OCI-LY3 (cell line): ENCODE measurements around the gene SMYD3.

ENCODE experiments used
- H2AFZ ChIP-seq: fragments of 200-600, 300-600 bp; shearing (Covaris generic); 2 replicates; pipeline ENCODE4 v1.6.0; 2014; ENCODE audit warnings: antibody characterized with exemption, low read depth, low read length
- H3K27ac ChIP-seq: fragments of 200-600, 300-600 bp; sonication (generic); 2 replicates; pipeline ENCODE4 v1.5.1; 2014; ENCODE audit warnings: mild to moderate bottlenecking, low read length, moderate library complexity, mixed read lengths
- H3K27me3 ChIP-seq: fragments of 200-600, 300-600 bp; sonication (generic); 2 replicates; pipeline ENCODE4 v1.6.1; 2014; ENCODE audit warnings: low read depth, low read length, mixed read lengths
- H3K36me3 ChIP-seq: fragments of 200-600, 300-600 bp; sonication (generic); replicated peaks from 2 replicates; pipeline ENCODE3; 2014; ENCODE audit warnings: low read depth, low read length, mixed read lengths
- H3K4me1 ChIP-seq: fragments of 300-600, 200-600 bp; sonication (generic); 2 replicates; pipeline ENCODE4 v1.6.1; 2014; ENCODE audit warnings: low read length, mixed read lengths
- H3K4me2 ChIP-seq: fragments of 200-600, 300-600 bp; sonication (generic); 2 replicates; pipeline ENCODE4 v1.6.1; 2014; ENCODE audit warnings: low read length, mixed read lengths
- H3K4me3 ChIP-seq: fragments of 300-600, 200-600 bp; sonication (generic); 2 replicates; pipeline ENCODE4 v1.5.1; 2014; ENCODE audit warnings: antibody characterized with exemption, mild to moderate bottlenecking, low read length, moderate library complexity
- H3K79me2 ChIP-seq: fragments of 300-600, 200-600 bp; shearing (Covaris generic); 2 replicates; pipeline ENCODE4 v1.6.1; 2014; ENCODE audit warnings: mild to moderate bottlenecking, low read length, mixed read lengths
- H3K9ac ChIP-seq: fragments of 300-600, 200-600 bp; shearing (Covaris generic); 2 replicates; pipeline ENCODE4 v1.6.0; 2014; ENCODE audit warnings: mild to moderate bottlenecking, low read length, moderate library complexity
- H3K9me3 ChIP-seq: fragments of 200-600, 300-600 bp; shearing (Covaris generic); 2 replicates; pipeline ENCODE4 v1.6.1; 2014; ENCODE audit warnings: low read length, mixed read lengths; ENCODE audit not compliant: insufficient read depth
- H4K20me1 ChIP-seq: fragments of 200-600, 300-600 bp; sonication (generic); 2 replicates; pipeline ENCODE4 v1.6.1; 2016; ENCODE audit warnings: low read length, mixed read lengths; ENCODE audit not compliant: insufficient read depth
- EZH2phosphoT487 ChIP-seq: fragments of 200-600 bp; shearing (Covaris generic); IDR thresholded peaks from 2 replicates; pipeline ENCODE4 v1.6.1; 2018; ENCODE audit warnings: antibody characterized with exemption, mixed run types, low read depth
- TF ChIP-seq, protein P1 (sequence below): fragments of 200-600, 300-600 bp; sonication (generic); IDR thresholded peaks from 2 replicates; pipeline ENCODE4 v1.5.1; 2014; ENCODE audit warnings: antibody characterized with exemption, low read length, low read depth

SMYD3 gene

DNA sequence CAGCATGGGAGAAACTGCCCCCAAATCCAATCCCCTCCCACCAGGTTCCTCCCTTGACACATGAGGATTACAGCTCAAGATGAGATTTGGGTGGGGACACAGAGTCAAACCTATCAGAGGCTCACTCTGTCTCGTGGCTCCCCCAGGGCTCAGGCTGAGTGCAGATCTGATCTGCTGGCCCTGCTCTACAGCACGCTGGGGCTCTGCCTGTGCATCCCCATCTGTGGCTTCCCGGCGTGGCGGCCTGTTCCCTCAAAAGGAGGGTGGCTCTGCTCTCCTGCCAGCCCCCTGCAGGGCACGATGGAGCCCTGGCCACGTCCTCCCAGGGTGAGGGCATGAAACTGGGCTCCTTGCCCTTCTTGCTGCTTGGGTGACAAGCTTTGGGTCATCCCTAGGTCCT is 19.8 kb upstream of the SMYD3 start:
- Histone ChIP-seq H2AFZ (peak overlapping the region; percentile 39; the same call in 1 of the 2 replicates), H3K79me2 (no peaks in the 10 kb centered on the region), H3K27ac (no peak overlapping the region), H3K4me2 (no peak overlapping the region), H3K36me3 (no peaks in the 10 kb centered on the region), H3K27me3 (no peaks in the 10 kb centered on the region), H3K4me3 (no peak overlapping the region), H3K4me1 (0 out of 2 replicates have a peak, but pooled peaks cover 4% of the 10 kb centered on the region), H3K9me3 (peaks cover 3% of the 10 kb centered on the region; the same call in 1 of the 2 replicates), H3K9ac (no peak overlapping the region), H4K20me1 (no peaks in the 10 kb centered on the region)
- TF ChIP-seq, protein P1, sequence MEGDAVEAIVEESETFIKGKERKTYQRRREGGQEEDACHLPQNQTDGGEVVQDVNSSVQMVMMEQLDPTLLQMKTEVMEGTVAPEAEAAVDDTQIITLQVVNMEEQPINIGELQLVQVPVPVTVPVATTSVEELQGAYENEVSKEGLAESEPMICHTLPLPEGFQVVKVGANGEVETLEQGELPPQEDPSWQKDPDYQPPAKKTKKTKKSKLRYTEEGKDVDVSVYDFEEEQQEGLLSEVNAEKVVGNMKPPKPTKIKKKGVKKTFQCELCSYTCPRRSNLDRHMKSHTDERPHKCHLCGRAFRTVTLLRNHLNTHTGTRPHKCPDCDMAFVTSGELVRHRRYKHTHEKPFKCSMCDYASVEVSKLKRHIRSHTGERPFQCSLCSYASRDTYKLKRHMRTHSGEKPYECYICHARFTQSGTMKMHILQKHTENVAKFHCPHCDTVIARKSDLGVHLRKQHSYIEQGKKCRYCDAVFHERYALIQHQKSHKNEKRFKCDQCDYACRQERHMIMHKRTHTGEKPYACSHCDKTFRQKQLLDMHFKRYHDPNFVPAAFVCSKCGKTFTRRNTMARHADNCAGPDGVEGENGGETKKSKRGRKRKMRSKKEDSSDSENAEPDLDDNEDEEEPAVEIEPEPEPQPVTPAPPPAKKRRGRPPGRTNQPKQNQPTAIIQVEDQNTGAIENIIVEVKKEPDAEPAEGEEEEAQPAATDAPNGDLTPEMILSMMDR: no peak
- no peak for TF ChIP-seq EZH2phosphoT487

DNA sequence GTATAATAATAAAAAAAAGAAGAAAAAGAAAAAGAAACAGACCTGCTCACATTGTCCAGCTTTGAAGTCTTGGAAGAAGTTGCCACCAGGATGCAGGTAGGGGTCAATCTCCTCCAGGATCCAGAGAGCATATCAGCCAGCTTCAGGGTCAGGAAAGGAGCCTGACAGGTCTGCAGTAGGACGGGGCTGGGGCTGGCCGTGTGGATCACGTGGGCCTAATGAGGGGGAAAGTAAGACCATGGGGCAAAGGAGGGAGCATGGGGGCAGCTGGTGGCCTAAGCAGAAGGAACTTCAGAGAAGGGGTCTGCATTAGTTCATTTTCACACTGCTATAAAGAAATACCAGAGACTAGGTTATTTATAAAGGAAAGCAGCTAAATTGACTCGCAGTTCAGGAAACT is 19.3 kb upstream of the SMYD3 start:
- H3K9me3 ChIP-seq: peaks cover 3% of the 10 kb centered on the region; the same call in 1 of the 2 replicates
- H3K4me1 ChIP-seq: 0 out of 2 replicates have a peak, but pooled peaks cover 4% of the 10 kb centered on the region

DNA sequence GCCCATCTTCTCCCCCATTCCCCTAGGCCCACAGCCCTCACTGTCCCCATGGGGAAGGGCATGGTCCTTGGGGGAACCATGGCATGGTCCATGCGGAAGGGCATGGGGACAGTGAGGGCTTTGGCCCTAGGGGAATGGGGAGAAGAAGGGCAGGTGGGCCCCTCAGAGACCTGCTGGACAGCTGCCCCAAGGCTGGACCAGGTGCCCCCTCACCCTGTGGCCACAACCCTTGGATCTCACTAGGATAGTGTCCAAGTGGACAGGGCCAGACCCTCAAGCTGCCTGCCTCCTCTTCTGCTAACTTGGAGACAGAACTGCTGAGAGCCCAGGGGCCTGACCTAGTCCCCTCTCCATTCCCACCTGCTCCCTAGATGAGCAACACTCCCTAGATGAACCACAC is 12.4 kb upstream of the SMYD3 start:
- Histone ChIP-seq H3K9me3 (peaks cover 36% of the 10 kb centered on the region), H3K27ac (no peak overlapping the region), H3K4me2 (no peak overlapping the region), H3K4me3 (no peak overlapping the region), H3K79me2 (no peaks in the 10 kb centered on the region), H3K9ac (no peak overlapping the region), H3K4me1 (no peaks in the 10 kb centered on the region), H3K27me3 (no peaks in the 10 kb centered on the region), H2AFZ (no peak overlapping the region), H4K20me1 (no peaks in the 10 kb centered on the region), H3K36me3 (no peaks in the 10 kb centered on the region)
- TF ChIP-seq EZH2phosphoT487: no peak
- TF ChIP-seq, protein P1: no peak

More for the DNA sequence above, 19.3 kb upstream of the SMYD3 start:
- Histone ChIP-seq H3K4me2 (no peak overlapping the region), H3K36me3 (no peaks in the 10 kb centered on the region), H3K79me2 (no peaks in the 10 kb centered on the region), H3K27ac (no peak overlapping the region), H3K4me3 (no peak overlapping the region), H3K27me3 (no peaks in the 10 kb centered on the region), H4K20me1 (no peaks in the 10 kb centered on the region), H3K9ac (no peak overlapping the region), H2AFZ (no peak overlapping the region)
- no peak for TF ChIP-seq EZH2phosphoT487
- TF ChIP-seq, protein P1: no peak

DNA sequence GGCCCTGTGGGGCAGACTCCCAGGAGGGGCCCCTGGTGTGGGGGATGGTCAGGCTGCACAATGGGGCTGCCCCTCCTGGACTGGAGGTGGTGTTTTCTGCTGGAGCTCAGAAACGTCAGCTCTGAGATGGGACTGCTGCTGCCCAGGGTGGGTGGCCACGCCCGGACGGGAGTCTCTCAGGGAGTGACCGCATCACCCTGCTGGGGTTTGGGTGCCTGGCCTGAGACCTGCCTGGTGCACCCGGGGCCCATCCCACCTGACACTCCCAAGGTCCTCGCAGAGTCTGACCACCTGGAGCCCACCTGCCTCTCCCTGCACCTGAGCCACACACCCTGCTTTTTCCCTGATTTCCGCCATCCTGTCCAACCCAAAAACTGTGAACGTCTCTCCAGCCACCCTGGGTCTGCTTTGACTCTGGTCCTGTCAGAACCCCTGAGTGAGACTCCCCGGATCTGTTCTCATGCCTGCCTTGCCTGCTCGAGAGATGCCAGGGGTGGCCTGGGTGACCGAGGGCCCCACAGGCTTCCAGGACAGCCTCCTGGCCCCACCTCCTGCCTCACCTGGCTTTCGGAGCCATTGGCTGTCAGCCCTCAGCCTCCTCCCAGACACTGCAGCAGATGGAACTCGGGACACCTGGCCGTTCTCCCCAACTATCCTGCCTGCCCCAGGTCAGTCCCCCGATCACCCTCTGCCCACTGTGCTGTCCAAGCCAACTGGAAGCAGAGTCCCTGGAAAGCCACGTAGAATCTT is 11.6 kb upstream of the SMYD3 start:
- Histone ChIP-seq H3K36me3 (no peaks in the 10 kb centered on the region), H2AFZ (no peak overlapping the region), H4K20me1 (no peaks in the 10 kb centered on the region), H3K9me3 (peaks cover 41% of the 10 kb centered on the region), H3K4me2 (no peak overlapping the region), H3K4me3 (no peak overlapping the region), H3K4me1 (no peaks in the 10 kb centered on the region), H3K27ac (no peak overlapping the region), H3K27me3 (no peaks in the 10 kb centered on the region), H3K79me2 (no peaks in the 10 kb centered on the region), H3K9ac (no peak overlapping the region)
- TF ChIP-seq, protein P1: no peak
- TF ChIP-seq EZH2phosphoT487: no peak
